Uterus (tissue), 2 donors: ENCODE results near the gene CACHD1.

Experiments used
- CTCF ChIP-seq, 4 experiments: fragments of 200-600 bp in 2 of 4; fragments of 450-650 bp in 2 of 4; sonication (generic) in 2 of 4; IDR thresholded peaks; one replicate each; pipeline ENCODE4 v1.5.1; 2016 to 2019; ENCODE audit warnings: antibody characterized with exemption in 4 of 4, mild to moderate bottlenecking in 2 of 4, moderate library complexity in 1 of 4
- POLR2A ChIP-seq, 2 donors: fragments of 450-650 bp; IDR thresholded peaks; one replicate each; pipeline ENCODE4 v1.6.1; 2016; ENCODE audit warnings: antibody characterized with exemption in 2 of 2, mild to moderate bottlenecking in 1 of 2, moderate library complexity in 1 of 2

GRCh38 chr1:64575881-64576676, 106.2 kb downstream of the CACHD1 start:
- TF ChIP-seq CTCF (IDR thresholded peaks at IDR 0.05) (no peak), POLR2A (IDR thresholded peaks at IDR 0.05) (no peak)
